Measurements from ENCODE around the gene GREB1L.

GRCh38 chr18:21264651-21265050 lies 22.6 kb downstream of the GREB1L start:
- TF ChIP-seq POLR2A (IDR thresholded peaks at IDR 0.05) (no peak), POLR2AphosphoS5 (IDR thresholded peaks at IDR 0.05; ENCODE audit: insufficient read depth in 1 of 2, low read depth in 1 of 2) (no peak)

All from vagina (tissue), 2 donors.